WTC11 (cell line): ENCODE results near the gene MRNIP. TPM values are rescaled to one million over a fixed set of nuclear protein-coding genes. Genes with fewer than 3 reads are reported as not detected.

Source experiments
- ATAC-seq: fragments of 200-7000 bp; cut with Tn5 transposase; 2 replicates; pipeline ENCODE4 v1.10.0; 2021; ENCODE audit warnings: mild to moderate bottlenecking, moderate library complexity
- CTCF ChIA-PET: fragments of 300-600 bp; sonication (Branson Sonifier 250); formaldehyde crosslinking; loops from one replicate; lab custom pipeline; 2021; ENCODE audit warnings: antibody characterized with exemption; lab: Charles Lee
- POLR2A ChIA-PET: fragments of 350-600 bp; sonication (Branson Sonifier 250); formaldehyde crosslinking; loops from one replicate; lab custom pipeline; 2021; ENCODE audit warnings: antibody characterized with exemption; lab: Charles Lee
- DNase-seq: peaks from one replicate; pipeline ENCODE4 v3.0.0; 2021; ENCODE audit warnings: low spot score
- H3K27ac Mint-ChIP-seq: 2 replicates; pipeline ENCODE4 v1.8.0; 2021; ENCODE audit warnings: mixed read lengths
- H3K27me3 Mint-ChIP-seq: 2 replicates; pipeline ENCODE4 v1.8.0; 2021; ENCODE audit warnings: low read depth, mild to moderate bottlenecking, moderate library complexity, mixed read lengths
- H3K36me3 Mint-ChIP-seq: 2 replicates; pipeline ENCODE4 v1.8.0; 2021; ENCODE audit warnings: mixed read lengths
- H3K4me1 Mint-ChIP-seq: 2 replicates; pipeline ENCODE4 v1.8.0; 2022; ENCODE audit warnings: mixed read lengths
- H3K4me3 Mint-ChIP-seq: 2 replicates; pipeline ENCODE4 v1.8.0; 2021; ENCODE audit warnings: mild to moderate bottlenecking, moderate library complexity, mixed read lengths
- H3K9me3 Mint-ChIP-seq: 2 replicates; pipeline ENCODE4 v1.8.0; 2021; ENCODE audit warnings: mixed read lengths
- ATF6 ChIP-seq: sonication (generic); formaldehyde crosslinking; IDR thresholded peaks from 2 replicates; pipeline ENCODE4 v1.8.1; 2023; ENCODE audit warnings: mild to moderate bottlenecking, missing genetic modification reagents
- CDX4 ChIP-seq: fragments of 250-450 bp; sonication (Bioruptor Pico); IDR thresholded peaks from 2 replicates; pipeline ENCODE4 v1.9.0; 2021; ENCODE audit warnings: moderate library complexity, mild to moderate bottlenecking, inconsistent platforms, borderline replicate concordance
- CREB1 ChIP-seq: sonication (generic); formaldehyde crosslinking; IDR thresholded peaks from 2 replicates; pipeline ENCODE4 v1.8.0; 2023; ENCODE audit warnings: mild to moderate bottlenecking, missing genetic modification reagents
- CREM ChIP-seq: sonication (generic); formaldehyde crosslinking; IDR thresholded peaks from 2 replicates; pipeline ENCODE4 v1.8.1; 2022; ENCODE audit warnings: mild to moderate bottlenecking, missing genetic modification reagents, moderate library complexity
- CTCF ChIP-seq: fragments of 200-600 bp; IDR thresholded peaks from 2 replicates; pipeline ENCODE4 v1.8.0; 2022; ENCODE audit warnings: antibody characterized with exemption
- E2F5 ChIP-seq: sonication (generic); formaldehyde crosslinking; IDR thresholded peaks from 2 replicates; pipeline ENCODE4 v1.8.1; 2022; ENCODE audit warnings: mild to moderate bottlenecking, moderate library complexity, missing genetic modification reagents
- ELF4 ChIP-seq: sonication (generic); formaldehyde crosslinking; IDR thresholded peaks from 2 replicates; pipeline ENCODE4 v1.8.1; 2022; ENCODE audit warnings: low read depth, mild to moderate bottlenecking, moderate library complexity, missing genetic modification reagents
- ERG ChIP-seq: fragments of 250-450 bp; sonication (Bioruptor Pico); IDR thresholded peaks from 2 replicates; pipeline ENCODE4 v1.8.0; 2021; ENCODE audit warnings: mild to moderate bottlenecking
- HMGXB4 ChIP-seq: sonication (generic); formaldehyde crosslinking; IDR thresholded peaks from 2 replicates; pipeline ENCODE4 v1.8.1; 2023; ENCODE audit warnings: mild to moderate bottlenecking, moderate library complexity, missing genetic modification reagents
- MAX ChIP-seq: sonication (generic); formaldehyde crosslinking; IDR thresholded peaks from 2 replicates; pipeline ENCODE4 v1.8.0; 2022; ENCODE audit warnings: mild to moderate bottlenecking, missing genetic modification reagents
- MLX ChIP-seq: sonication (generic); formaldehyde crosslinking; IDR thresholded peaks from 2 replicates; pipeline ENCODE4 v1.8.1; 2023; ENCODE audit warnings: mild to moderate bottlenecking, missing genetic modification reagents, moderate library complexity
- MXD4 ChIP-seq: fragments of 250-450 bp; sonication (Bioruptor Pico); IDR thresholded peaks from 2 replicates; pipeline ENCODE4 v1.8.0; 2021; ENCODE audit warnings: mild to moderate bottlenecking, moderate library complexity, borderline replicate concordance
- NR1H2 ChIP-seq: sonication (generic); formaldehyde crosslinking; IDR thresholded peaks from 2 replicates; pipeline ENCODE4 v1.9.0; 2021; ENCODE audit warnings: mild to moderate bottlenecking, moderate library complexity, missing genetic modification reagents
- RORB ChIP-seq: fragments of 250-450 bp; sonication (Bioruptor Pico); IDR thresholded peaks from 2 replicates; pipeline ENCODE4 v1.9.0; 2021; ENCODE audit warnings: mild to moderate bottlenecking
- TCF7 ChIP-seq: sonication (generic); formaldehyde crosslinking; IDR thresholded peaks from 2 replicates; pipeline ENCODE4 v1.8.0; 2022; ENCODE audit warnings: mild to moderate bottlenecking, low read depth, missing genetic modification reagents, moderate library complexity
- TEAD4 ChIP-seq: sonication (generic); formaldehyde crosslinking; IDR thresholded peaks from 2 replicates; pipeline ENCODE4 v1.8.0; 2022; ENCODE audit warnings: mild to moderate bottlenecking, missing genetic modification reagents
- ZNF232 ChIP-seq: sonication (generic); formaldehyde crosslinking; IDR thresholded peaks from 2 replicates; pipeline ENCODE4 v1.8.0; 2022; ENCODE audit warnings: mild to moderate bottlenecking, missing genetic modification reagents
- ZNF281 ChIP-seq: sonication (generic); formaldehyde crosslinking; IDR thresholded peaks from 2 replicates; pipeline ENCODE4 v1.8.0; 2023; ENCODE audit warnings: mild to moderate bottlenecking, missing genetic modification reagents
- ZNF532 ChIP-seq: fragments of 250-450 bp; sonication (Bioruptor Pico); IDR thresholded peaks from 2 replicates; pipeline ENCODE4 v1.9.0; 2021; ENCODE audit warnings: mild to moderate bottlenecking, borderline replicate concordance
- total RNA-seq: library from RNA; stranded (reverse); gene quantifications from 3 replicates; pipeline ENCODE4 v1.2.3, GENCODE V29; 2021

The MRNIP gene
- total RNA-seq, 1 experiment from 2014 or later = 42.0 TPM

GRCh38 chr5:179869101-179869500 is 10.5 kb upstream of the MRNIP start (continued):
- TF ChIP-seq TCF7 = no peak
- TF ChIP-seq, all 79 proteins: peak for 0

- no peaks in the 10 kb centered on the region for H3K9me3 Mint-ChIP-seq
Observed at GRCh38 chr5:179868541-179868940, 9.9 kb upstream of the MRNIP start.

More at GRCh38 chr5:179868541-179868940, 9.9 kb upstream of the MRNIP start:
- no peak overlapping the region for H3K4me3 Mint-ChIP-seq
- H3K27ac Mint-ChIP-seq = no peak overlapping the region
- ChIA-PET CTCF (interaction anchor here (2.2 to 2.7 kb wide), 2 partner anchors 9 to 67 kb away, joined by 7 read pairs; no protein-coding TSS in a partner anchor), POLR2A (no interaction called here)
- H3K36me3 Mint-ChIP-seq = peaks cover 36% of the 10 kb centered on the region
- DNase-seq (no peak), ATAC-seq (no peak)
- no peaks in the 10 kb centered on the region for H3K27me3 Mint-ChIP-seq
- peaks cover 2% of the 10 kb centered on the region; the same call in 1 of the 2 replicates for H3K4me1 Mint-ChIP-seq
- TF ChIP-seq ZNF532 = no peak
- no peak for TF ChIP-seq ZNF281
- TF ChIP-seq CDX4 (CRISPR knock-in tag) = no peak
- no peak for TF ChIP-seq RORB (CRISPR knock-in tag)
- no peak for TF ChIP-seq CREB1
- no peak for TF ChIP-seq HMGXB4
- no peak for TF ChIP-seq MXD4 (CRISPR knock-in tag)
- no peak for TF ChIP-seq TCF7
- no peak for TF ChIP-seq CTCF
- no peak for TF ChIP-seq ERG (CRISPR knock-in tag)
- no peak for TF ChIP-seq ATF6 (CRISPR knock-in tag)
- TF ChIP-seq MLX (CRISPR knock-in tag) = no peak
- no peak for TF ChIP-seq ZNF232
- no peak for TF ChIP-seq TEAD4
- TF ChIP-seq E2F5 (CRISPR knock-in tag) = no peak
- TF ChIP-seq ELF4 (CRISPR knock-in tag) = no peak
- TF ChIP-seq NR1H2 (CRISPR knock-in tag) = no peak
- no peak for TF ChIP-seq CREM (CRISPR knock-in tag)
- TF ChIP-seq MAX = no peak
